G401 (cell line): ENCODE data around the gene RNASEL. TPM values are rescaled to one million over a fixed set of nuclear protein-coding genes. Genes with fewer than 3 reads are reported as not detected.
"Not testable (repeated sequence)": the region's sequence is repeated elsewhere in the genome, so short reads cannot be mapped to it uniquely, and the experiment has no call there.

Source experiments
- DNase-seq: peaks from one replicate; pipeline ENCODE4 v3.0.0-alpha.2; 2015; ENCODE audit warnings: low spot score
- in situ Hi-C: cut with HindIII; loops from 2 replicates; pipeline ENCODE4 v1.10.0; 2016; ENCODE audit warnings: low sequenced_read_pairs, mixed read lengths
- total RNA-seq: library from RNA; depleted of rRNA; stranded (reverse); fragments of >200 nt; shearing (Covaris generic); gene quantifications from 2 replicates; pipeline ENCODE4 v1.2.3, GENCODE V29; 2014; rRNA removed

Gene RNASEL
- total RNA-seq, result not detected in 2 replicates

- peak; percentile 69 for DNase-seq
- in situ Hi-C loops, result no loop called here
Measured at GRCh38 chr1:182588500-182589396, at the start of gene RNASEL. TSS of gene RNASEL (minus strand) at chr1:182589256. CDS start at chr1:182586806, 2,450 bp downstream.

- no peak for DNase-seq
Measured at GRCh38 chr1:182637769-182638168, 48.7 kb upstream of the RNASEL start.

GRCh38 chr1:182635871-182636270 is 46.8 kb upstream of the RNASEL start:
- DNase-seq, result no peak
- in situ Hi-C loops, result no loop called here

More at GRCh38 chr1:182637769-182638168, 48.7 kb upstream of the RNASEL start:
- in situ Hi-C loops, result no loop called here

- in situ Hi-C loops, result no loop called here
- no peak for DNase-seq
Measured at GRCh38 chr1:182634306-182635072, 45.4 kb upstream of the RNASEL start.

- DNase-seq, result no peak
- in situ Hi-C loops, result no loop called here
Measured at GRCh38 chr1:182633657-182634281, 44.7 kb upstream of the RNASEL start.

GRCh38 chr1:182633031-182633430 is 44.0 kb upstream of the RNASEL start:
- DNase-seq, result no peak
- in situ Hi-C loops, result no loop called here

GRCh38 chr1:182632441-182632857 is 43.4 kb upstream of the RNASEL start:
- DNase-seq, in situ Hi-C loops: not testable (repeated sequence)

- no peak for DNase-seq
- in situ Hi-C loops, result no loop called here
Measured at GRCh38 chr1:182631954-182632353, 42.9 kb upstream of the RNASEL start.

- in situ Hi-C loops, result no loop called here
- no peak for DNase-seq
Measured at GRCh38 chr1:182631053-182631677, 42.1 kb upstream of the RNASEL start.

- in situ Hi-C loops, result no loop called here
- DNase-seq, result no peak
Measured at GRCh38 chr1:182630586-182630985, 41.5 kb upstream of the RNASEL start.

GRCh38 chr1:182629499-182630096 is 40.5 kb upstream of the RNASEL start:
- no peak for DNase-seq
- in situ Hi-C loops, result no loop called here

- in situ Hi-C loops, result no loop called here
- no peak for DNase-seq
Measured at GRCh38 chr1:182629080-182629479, 40.0 kb upstream of the RNASEL start.

- in situ Hi-C loops, result no loop called here
- DNase-seq, result no peak
Measured at GRCh38 chr1:182628657-182629056, 39.6 kb upstream of the RNASEL start.

GRCh38 chr1:182627622-182628021 is 38.6 kb upstream of the RNASEL start:
- no peak for DNase-seq
- in situ Hi-C loops, result no loop called here

- DNase-seq, result no peak
- in situ Hi-C loops, result no loop called here
Measured at GRCh38 chr1:182626527-182626926, 37.5 kb upstream of the RNASEL start.

GRCh38 chr1:182625719-182626504 is 36.9 kb upstream of the RNASEL start:
- in situ Hi-C loops, result no loop called here

GRCh38 chr1:182625024-182625423 is 36.0 kb upstream of the RNASEL start:
- in situ Hi-C loops, result no loop called here
- no peak for DNase-seq

More at GRCh38 chr1:182625719-182626504, 36.9 kb upstream of the RNASEL start:
- DNase-seq, result no peak

GRCh38 chr1:182624577-182624976 is 35.5 kb upstream of the RNASEL start:
- no peak for DNase-seq
- in situ Hi-C loops, result no loop called here
